ENCODE measurements around the gene NDUFAF8. TPM values are rescaled to one million over a fixed set of nuclear protein-coding genes. Genes with fewer than 3 reads are reported as not detected.

NDUFAF8 gene
- total and polyA plus RNA-seq, 10 of the 15 experiments (the other 5 are each of a cell fraction or from before 2014, with no cell fraction given): 22.0 to 307 (median 106) TPM

DNA sequence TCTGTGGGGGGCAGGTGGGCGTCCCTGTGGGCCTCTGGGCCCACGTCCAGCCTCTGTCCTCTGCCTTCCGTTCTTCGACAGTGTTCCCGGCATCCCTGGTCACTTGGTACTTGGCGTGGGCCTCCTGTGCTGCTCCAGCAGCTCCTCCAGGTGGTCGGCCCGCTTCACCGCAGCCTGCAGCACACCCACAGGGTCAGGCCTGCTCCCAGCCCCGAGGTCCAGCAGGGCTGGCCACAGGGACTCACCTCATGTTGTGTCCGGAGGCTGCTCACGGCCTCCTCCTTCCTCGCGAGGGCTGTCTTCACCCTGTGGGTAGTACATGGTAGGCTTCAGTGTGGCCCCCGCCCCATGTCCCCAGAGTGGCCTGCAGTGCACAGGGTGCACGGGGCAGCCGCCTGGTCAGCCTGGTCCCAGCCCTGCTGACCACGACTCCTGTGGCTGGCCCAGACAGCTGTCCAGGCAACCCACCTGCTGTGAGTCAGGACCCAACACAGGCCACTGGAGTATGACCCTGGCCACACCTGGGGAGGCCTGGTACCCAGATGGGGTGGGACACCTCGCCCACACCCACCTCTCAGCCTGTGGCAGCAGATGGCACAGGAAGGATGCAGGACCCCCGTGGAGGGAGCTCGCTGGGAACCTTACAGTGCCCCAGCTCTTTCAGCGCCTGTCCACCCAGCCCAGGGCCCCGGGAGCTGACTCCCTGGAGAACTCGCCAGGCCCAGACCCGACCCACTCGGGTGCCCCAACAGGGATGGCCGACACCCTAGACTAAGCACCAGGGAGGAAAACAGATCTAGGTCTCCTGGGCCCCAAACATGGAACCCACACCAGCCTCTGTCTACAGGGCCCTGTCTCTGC lies 49.2 kb upstream of the NDUFAF8 start (continued):
- TF ChIP-seq NR2C2 (IDR thresholded peaks at IDR 0.05; ENCODE audit: borderline replicate concordance, control insufficient read depth, insufficient read length, low read depth) (no peak), EP300 (IDR thresholded peaks at IDR 0.05; ENCODE audit: borderline replicate concordance in 1 of 2, control insufficient read depth in 1 of 2, low read depth in 2 of 2, low read length in 2 of 2) (no peak), JUND (IDR thresholded peaks at IDR 0.05; ENCODE audit: low read depth, low read length) (no peak), POLR2AphosphoS2 (IDR thresholded peaks at IDR 0.05; ENCODE audit: low read depth, low read length) (no peak), JUNB (IDR thresholded peaks at IDR 0.05) (no peak), STAT1 (conservative IDR thresholded peaks at IDR 0.05) (no peak)
- TF ChIP-seq, protein P1, sequence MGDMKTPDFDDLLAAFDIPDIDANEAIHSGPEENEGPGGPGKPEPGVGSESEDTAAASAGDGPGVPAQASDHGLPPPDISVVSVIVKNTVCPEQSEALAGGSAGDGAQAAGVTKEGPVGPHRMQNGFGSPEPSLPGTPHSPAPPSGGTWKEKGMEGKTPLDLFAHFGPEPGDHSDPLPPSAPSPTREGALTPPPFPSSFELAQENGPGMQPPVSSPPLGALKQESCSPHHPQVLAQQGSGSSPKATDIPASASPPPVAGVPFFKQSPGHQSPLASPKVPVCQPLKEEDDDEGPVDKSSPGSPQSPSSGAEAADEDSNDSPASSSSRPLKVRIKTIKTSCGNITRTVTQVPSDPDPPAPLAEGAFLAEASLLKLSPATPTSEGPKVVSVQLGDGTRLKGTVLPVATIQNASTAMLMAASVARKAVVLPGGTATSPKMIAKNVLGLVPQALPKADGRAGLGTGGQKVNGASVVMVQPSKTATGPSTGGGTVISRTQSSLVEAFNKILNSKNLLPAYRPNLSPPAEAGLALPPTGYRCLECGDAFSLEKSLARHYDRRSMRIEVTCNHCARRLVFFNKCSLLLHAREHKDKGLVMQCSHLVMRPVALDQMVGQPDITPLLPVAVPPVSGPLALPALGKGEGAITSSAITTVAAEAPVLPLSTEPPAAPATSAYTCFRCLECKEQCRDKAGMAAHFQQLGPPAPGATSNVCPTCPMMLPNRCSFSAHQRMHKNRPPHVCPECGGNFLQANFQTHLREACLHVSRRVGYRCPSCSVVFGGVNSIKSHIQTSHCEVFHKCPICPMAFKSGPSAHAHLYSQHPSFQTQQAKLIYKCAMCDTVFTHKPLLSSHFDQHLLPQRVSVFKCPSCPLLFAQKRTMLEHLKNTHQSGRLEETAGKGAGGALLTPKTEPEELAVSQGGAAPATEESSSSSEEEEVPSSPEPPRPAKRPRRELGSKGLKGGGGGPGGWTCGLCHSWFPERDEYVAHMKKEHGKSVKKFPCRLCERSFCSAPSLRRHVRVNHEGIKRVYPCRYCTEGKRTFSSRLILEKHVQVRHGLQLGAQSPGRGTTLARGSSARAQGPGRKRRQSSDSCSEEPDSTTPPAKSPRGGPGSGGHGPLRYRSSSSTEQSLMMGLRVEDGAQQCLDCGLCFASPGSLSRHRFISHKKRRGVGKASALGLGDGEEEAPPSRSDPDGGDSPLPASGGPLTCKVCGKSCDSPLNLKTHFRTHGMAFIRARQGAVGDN (IDR thresholded peaks at IDR 0.05): no peak

DNA sequence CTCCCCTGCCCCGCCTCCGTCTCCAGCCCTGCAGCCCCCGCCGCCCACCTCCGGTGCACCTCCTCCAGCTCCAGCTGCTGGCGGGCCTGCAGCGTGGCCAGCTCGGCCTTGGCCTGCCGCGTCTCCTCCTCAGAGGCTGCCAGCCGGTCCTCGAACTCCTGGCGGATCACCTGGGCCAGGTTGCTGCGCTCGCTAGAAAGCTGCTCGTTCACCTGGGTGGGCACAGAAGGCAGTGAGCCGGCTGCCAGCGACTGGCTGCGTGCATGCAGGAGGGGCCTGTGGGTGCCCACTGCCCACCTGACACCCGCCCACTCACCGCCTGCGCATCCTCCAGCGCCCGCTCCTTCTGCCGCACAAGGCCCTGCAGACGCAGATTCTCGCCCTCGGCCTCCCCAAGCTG lies 48.5 kb upstream of the NDUFAF8 start:
- Histone ChIP-seq H3K36me3 (ENCODE audit: control insufficient read depth in 2 of 2, insufficient read depth in 2 of 2, low read length in 1 of 2) (peaks cover 0 to 1% of the 10 kb centered on the region in 2 experiments; a peak in 2 of 4 replicates), H3K79me2 (ENCODE audit: control insufficient read depth, insufficient read depth, low read length) (no peaks in the 10 kb centered on the region), H3K4me3 (no peak overlapping the region), H3K9me3 (replicated peaks; ENCODE audit: control insufficient read depth, insufficient read depth, low read length) (no peaks in the 10 kb centered on the region), H4K20me1 (ENCODE audit: control insufficient read depth, insufficient read depth) (no peaks in the 10 kb centered on the region), H3K9ac (ENCODE audit: control insufficient read depth, insufficient read depth, low read length) (no peak overlapping the region), H3K4me2 (ENCODE audit: control insufficient read depth, insufficient read depth) (no peak overlapping the region), H3K27ac (ENCODE audit: control insufficient read depth, insufficient read depth) (no peak overlapping the region), H2AFZ (ENCODE audit: control insufficient read depth, low read depth, low read length) (no peak overlapping the region), H3K27me3 (replicated peaks in 1 of 2; ENCODE audit: control insufficient read depth in 2 of 2, insufficient read depth in 2 of 2, low read length in 1 of 2) (no peaks in the 10 kb centered on the region), H3K4me1 (ENCODE audit: control insufficient read depth, insufficient read depth, low read length) (peaks cover 3% of the 10 kb centered on the region; the same call in 1 of the 2 replicates)
- ATAC-seq (no peak), DNase-seq (ENCODE audit: low read depth, low spot score) (no peak), FAIRE-seq (no peak)
- RAD21 ChIA-PET (ENCODE audit: unreplicated experiment): interaction anchor here (0.5 kb wide), 1 partner anchor 21 kb away, joined by 3 read pairs; no protein-coding TSS in a partner anchor
- CTCF ChIA-PET: no interaction called here
- BruUV-seq (replicated peaks): no TSS peak
- WGBS (ENCODE audit: insufficient coverage, insufficient replicate concordance, low lambda C conversion rate, missing lambda C conversion rate): 77% methylated on average over 20 of the region's 28 CpGs
- POLR2A ChIA-PET: no interaction called here
- intact Hi-C loops (cut with micrococcal nuclease; ENCODE audit: unreplicated experiment): no loop called here
- in situ Hi-C loops (cut with MboI): no loop called here
- SMC1A ChIA-PET (ENCODE audit: uncharacterized antibody, unreplicated experiment): no interaction called here
- TF ChIP-seq, protein P2, sequence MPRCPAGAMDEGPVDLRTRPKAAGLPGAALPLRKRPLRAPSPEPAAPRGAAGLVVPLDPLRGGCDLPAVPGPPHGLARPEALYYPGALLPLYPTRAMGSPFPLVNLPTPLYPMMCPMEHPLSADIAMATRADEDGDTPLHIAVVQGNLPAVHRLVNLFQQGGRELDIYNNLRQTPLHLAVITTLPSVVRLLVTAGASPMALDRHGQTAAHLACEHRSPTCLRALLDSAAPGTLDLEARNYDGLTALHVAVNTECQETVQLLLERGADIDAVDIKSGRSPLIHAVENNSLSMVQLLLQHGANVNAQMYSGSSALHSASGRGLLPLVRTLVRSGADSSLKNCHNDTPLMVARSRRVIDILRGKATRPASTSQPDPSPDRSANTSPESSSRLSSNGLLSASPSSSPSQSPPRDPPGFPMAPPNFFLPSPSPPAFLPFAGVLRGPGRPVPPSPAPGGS (IDR thresholded peaks at IDR 0.05; ENCODE audit: borderline replicate concordance, insufficient read depth, low read depth, low read length, poor library complexity, severe bottlenecking): no peak
- TF ChIP-seq, protein P3, sequence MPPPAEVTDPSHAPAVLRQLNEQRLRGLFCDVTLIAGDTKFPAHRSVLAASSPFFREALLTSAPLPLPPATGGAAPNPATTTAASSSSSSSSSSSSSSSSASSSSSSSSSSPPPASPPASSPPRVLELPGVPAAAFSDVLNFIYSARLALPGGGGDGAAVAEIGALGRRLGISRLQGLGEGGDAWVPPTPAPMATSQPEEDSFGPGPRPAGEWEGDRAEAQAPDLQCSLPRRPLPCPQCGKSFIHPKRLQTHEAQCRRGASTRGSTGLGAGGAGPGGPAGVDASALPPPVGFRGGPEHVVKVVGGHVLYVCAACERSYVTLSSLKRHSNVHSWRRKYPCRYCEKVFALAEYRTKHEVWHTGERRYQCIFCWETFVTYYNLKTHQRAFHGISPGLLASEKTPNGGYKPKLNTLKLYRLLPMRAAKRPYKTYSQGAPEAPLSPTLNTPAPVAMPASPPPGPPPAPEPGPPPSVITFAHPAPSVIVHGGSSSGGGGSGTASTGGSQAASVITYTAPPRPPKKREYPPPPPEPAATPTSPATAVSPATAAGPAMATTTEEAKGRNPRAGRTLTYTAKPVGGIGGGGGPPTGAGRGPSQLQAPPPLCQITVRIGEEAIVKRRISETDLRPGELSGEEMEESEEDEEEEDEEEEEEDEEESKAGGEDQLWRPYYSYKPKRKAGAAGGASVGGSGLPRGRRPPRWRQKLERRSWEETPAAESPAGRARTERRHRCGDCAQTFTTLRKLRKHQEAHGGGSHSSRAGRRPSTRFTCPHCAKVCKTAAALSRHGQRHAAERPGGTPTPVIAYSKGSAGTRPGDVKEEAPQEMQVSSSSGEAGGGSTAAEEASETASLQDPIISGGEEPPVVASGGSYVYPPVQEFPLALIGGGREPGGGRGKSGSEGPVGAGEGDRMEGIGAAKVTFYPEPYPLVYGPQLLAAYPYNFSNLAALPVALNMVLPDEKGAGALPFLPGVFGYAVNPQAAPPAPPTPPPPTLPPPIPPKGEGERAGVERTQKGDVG (CRISPR knock-in tag; IDR thresholded peaks at IDR 0.05): no peak
- no peak for TF ChIP-seq MXI1 (IDR thresholded peaks at IDR 0.05; ENCODE audit: low read depth, low read length)

All from GM12878 (cell line).